Measurements from ENCODE around the gene ERC2. TPM values are rescaled to one million over a fixed set of nuclear protein-coding genes. Genes with fewer than 3 reads are reported as not detected.

The ERC2 gene
- total and polyA plus RNA-seq, 2 of the 13 experiments (the other 11 are each of a cell fraction or from before 2014, with no cell fraction given) = 0.16 to 0.22 TPM

- Histone ChIP-seq H3K27ac (ENCODE audit: extremely low read length, insufficient read depth, low read length) (no peak overlapping the region), H2AFZ (ENCODE audit: low read length) (no peak overlapping the region), H3K4me3 (replicated peaks in 1 of 3; ENCODE audit: insufficient read depth in 1 of 3, low read depth in 2 of 3, low read length in 3 of 3) (no peak overlapping the region), H3K9me3 (ENCODE audit: low read length) (no peaks in the 10 kb centered on the region), H3K36me3 (replicated peaks in 1 of 2; ENCODE audit: control insufficient read depth in 1 of 2, insufficient read depth in 2 of 2, low read length in 2 of 2) (no peaks in the 10 kb centered on the region), H3K4me2 (ENCODE audit: low read depth, low read length) (no peak overlapping the region), H3K9ac (ENCODE audit: insufficient read depth, low read depth, low read length) (no peak overlapping the region), H3K4me1 (ENCODE audit: insufficient read depth, low read length) (no peaks in the 10 kb centered on the region), H4K20me1 (ENCODE audit: insufficient read depth, low read length) (no peaks in the 10 kb centered on the region), H3K27me3 (ENCODE audit: control insufficient read depth in 1 of 2, insufficient read depth in 2 of 2, low read length in 2 of 2) (no peaks in the 10 kb centered on the region; a peak in 1 of 5 replicates), H3K79me2 (ENCODE audit: insufficient read depth, low read length) (no peaks in the 10 kb centered on the region)
- TF ChIP-seq TBP (CRISPR knock-in tag; IDR thresholded peaks at IDR 0.05) (no peak), RFX5 (IDR thresholded peaks at IDR 0.05; ENCODE audit: low read depth, low read length) (no peak), SNAPC4 (CRISPR knock-in tag; IDR thresholded peaks at IDR 0.05) (no peak), ZNF30 (CRISPR knock-in tag; IDR thresholded peaks at IDR 0.05) (no peak), ZNF570 (CRISPR knock-in tag; IDR thresholded peaks at IDR 0.05; ENCODE audit: borderline replicate concordance) (no peak), ZNF816 (CRISPR knock-in tag; IDR thresholded peaks at IDR 0.05; ENCODE audit: borderline replicate concordance) (no peak), ZNF275 (CRISPR knock-in tag; IDR thresholded peaks at IDR 0.05; ENCODE audit: borderline replicate concordance) (no peak), SP140L (CRISPR knock-in tag; IDR thresholded peaks at IDR 0.05; ENCODE audit: borderline replicate concordance) (no peak), ZNF607 (CRISPR knock-in tag; IDR thresholded peaks at IDR 0.05; ENCODE audit: borderline replicate concordance) (no peak), MLX (CRISPR knock-in tag; IDR thresholded peaks at IDR 0.05) (no peak)
- FAIRE-seq = no peak
- BruUV-seq (replicated peaks) = no TSS peak
- DNase-seq (ENCODE audit: low spot score) = no peak
- in situ Hi-C loops (cut with HindIII; ENCODE audit: extremely low pct_ligation_motif_present, low pct_unique_long_range_greater_than_20kb) = no loop called here
- CTCF ChIA-PET (ENCODE audit: low intra/inter-chr PET ratio, low total read pairs) = interaction anchor here (2.3 kb wide), 1 partner anchor 108 kb away, joined by 24 read pairs; no protein-coding TSS in a partner anchor
- 0% methylated on average over 2 of the region's 2 CpGs for WGBS (ENCODE audit: low lambda C conversion rate)
- ATAC-seq = no peak
- POLR2A ChIA-PET = no interaction called here
- intact Hi-C loops (cut with micrococcal nuclease; ENCODE audit: unreplicated experiment) = no loop called here
These were observed 129.0 kb downstream of the ERC2 start for GRCh38 chr3:56339244-56339643.
